Lower lobe of right lung (tissue), 2 donors: ENCODE results near the gene SEMA6A. TPM values are rescaled to one million over a fixed set of nuclear protein-coding genes. Genes with fewer than 3 reads are reported as not detected.

Experiments
- ATAC-seq, 2 donors: fragments of 200-7000 bp; cut with Tn5 transposase; one replicate each; pipeline ENCODE4 v1.9.1; 2020 to 2022; ENCODE audit warnings: mild to moderate bottlenecking in 2 of 2, moderate library complexity in 2 of 2
- DNase-seq: peaks from one replicate; pipeline ENCODE4 v3.0.0-alpha.2; 2020
- H3K27ac ChIP-seq: fragments of 200-600 bp; one replicate; pipeline ENCODE4 v1.8.0; 2022
- H3K27me3 ChIP-seq: fragments of 200-600 bp; one replicate; pipeline ENCODE4 v1.8.0; 2022; ENCODE audit warnings: low read depth
- H3K36me3 ChIP-seq: fragments of 200-600 bp; one replicate; pipeline ENCODE4 v1.8.0; 2022; ENCODE audit warnings: mild to moderate bottlenecking
- H3K4me1 ChIP-seq: fragments of 200-600 bp; one replicate; pipeline ENCODE4 v1.8.0; 2022
- H3K4me3 ChIP-seq: fragments of 200-600 bp; one replicate; pipeline ENCODE4 v1.8.0; 2022; ENCODE audit warnings: mild to moderate bottlenecking
- H3K9me3 ChIP-seq: fragments of 200-600 bp; one replicate; pipeline ENCODE4 v1.8.0; 2022
- CTCF ChIP-seq: fragments of 200-600 bp; IDR thresholded peaks from one replicate; pipeline ENCODE4 v1.8.0; 2022; ENCODE audit warnings: antibody characterized with exemption, mild to moderate bottlenecking
- intact Hi-C: fragments of 100-400 bp; cut with DNase I; formaldehyde crosslinking; loops from one replicate; pipeline ENCODE4 v1.11.0; 2022
- total RNA-seq: library from RNA; stranded (reverse); fragmentation: NEBNext Ultra II Directional; extraction: Animal tissue kit (Norgen Biotek cat#: 25700); gene quantifications from one replicate; pipeline ENCODE4 v1.2.1, GENCODE V29; 2021
- donor health status: DM: no; HTN: yes; CAD: no; lungs with severe emphysema.

The SEMA6A gene
- total RNA-seq, 1 donor from 2014 or later, result 44.3 TPM

- intact Hi-C loops, result no loop called here
- Histone ChIP-seq H3K27ac (no peak overlapping the region), H3K27me3 (no peaks in the 10 kb centered on the region), H3K36me3 (no peaks in the 10 kb centered on the region), H3K4me1 (no peaks in the 10 kb centered on the region), H3K9me3 (no peaks in the 10 kb centered on the region), H3K4me3 (no peak overlapping the region)
- ATAC-seq (no peak), DNase-seq (no peak)
- no peak for TF ChIP-seq CTCF
Observed at GRCh38 chr5:116583085-116583861, 8.7 kb upstream of the SEMA6A start.

GRCh38 chr5:116581910-116582309 is 7.3 kb upstream of the SEMA6A start:
- no peak for TF ChIP-seq CTCF
- no peaks in the 10 kb centered on the region for H3K9me3 ChIP-seq
- H3K27ac ChIP-seq, result no peak overlapping the region
- no peak overlapping the region for H3K4me3 ChIP-seq
- DNase-seq (no peak), ATAC-seq (no peak)
- no peaks in the 10 kb centered on the region for H3K27me3 ChIP-seq
- H3K4me1 ChIP-seq, result no peaks in the 10 kb centered on the region
- no peaks in the 10 kb centered on the region for H3K36me3 ChIP-seq
- intact Hi-C loops, result no loop called here

GRCh38 chr5:116579144-116579543 is 4.5 kb upstream of the SEMA6A start:
- Histone ChIP-seq H3K4me1 (peaks cover 22% of the 10 kb centered on the region), H3K36me3 (no peaks in the 10 kb centered on the region), H3K27me3 (peaks cover 18% of the 10 kb centered on the region), H3K27ac (no peak overlapping the region), H3K9me3 (no peaks in the 10 kb centered on the region), H3K4me3 (no peak overlapping the region)
- intact Hi-C loops, result no loop called here
- no peak for ATAC-seq
- no peak for DNase-seq
- TF ChIP-seq CTCF, result no peak

GRCh38 chr5:116578676-116579075 is 4.1 kb upstream of the SEMA6A start:
- TF ChIP-seq CTCF, result no peak
- H3K9me3 ChIP-seq, result no peaks in the 10 kb centered on the region
- peaks cover 22% of the 10 kb centered on the region for H3K27me3 ChIP-seq
- H3K27ac ChIP-seq, result no peak overlapping the region
- H3K36me3 ChIP-seq, result no peaks in the 10 kb centered on the region
- no peak overlapping the region for H3K4me3 ChIP-seq
- peaks cover 26% of the 10 kb centered on the region for H3K4me1 ChIP-seq
- DNase-seq, result no peak
- ATAC-seq, result no peak
- intact Hi-C loops, result no loop called here

- H3K27me3 ChIP-seq, result peaks cover 37% of the 10 kb centered on the region
- no peaks in the 10 kb centered on the region for H3K9me3 ChIP-seq
Observed at GRCh38 chr5:116577064-116577788, 2.6 kb upstream of the SEMA6A start.

More at GRCh38 chr5:116577064-116577788, 2.6 kb upstream of the SEMA6A start:
- H3K4me1 ChIP-seq, result peaks cover 41% of the 10 kb centered on the region
- no peaks in the 10 kb centered on the region for H3K36me3 ChIP-seq
- no peak for ATAC-seq
- TF ChIP-seq CTCF, result no peak
- intact Hi-C loops, result no loop called here
- H3K27ac ChIP-seq, result no peak overlapping the region
- no peak overlapping the region for H3K4me3 ChIP-seq
- DNase-seq, result no peak
